B cell (primary cell): ENCODE measurements around the gene FAM219A. TPM values are rescaled to one million over a fixed set of nuclear protein-coding genes. Genes with fewer than 3 reads are reported as not detected.

Source experiments
- ATAC-seq: fragments of 200-7000 bp; cut with Tn5 transposase; one replicate; pipeline ENCODE4 v1.10.0; 2021; ENCODE audit warnings: low read depth, mild to moderate bottlenecking, moderate number of reproducible peaks, moderate library complexity
- CTCF ChIA-PET: fragments of 350-600 bp; sonication (Branson Sonifier 250); formaldehyde crosslinking; loops from one replicate; lab custom pipeline; 2021; ENCODE audit warnings: antibody characterized with exemption, inconsistent platforms; lab: Charles Lee
- POLR2A ChIA-PET: fragments of 350-600 bp; sonication (Branson Sonifier 250); formaldehyde crosslinking; loops from one replicate; lab custom pipeline; 2021; ENCODE audit warnings: antibody characterized with exemption; lab: Charles Lee
- DNase-seq: peaks from one replicate; pipeline ENCODE4 v3.0.0; 2013
- H2AFZ ChIP-seq: 2 replicates; pipeline ENCODE4 v1.6.1; 2012; ENCODE audit warnings: mild to moderate bottlenecking, low read depth, low read length; ENCODE audit not compliant: insufficient read depth, poor library complexity, severe bottlenecking
- H3K27ac ChIP-seq, 2 donors: 1 replicate in 1 of 2; 2 replicates in 1 of 2; pipeline ENCODE4 v1.5.1; 2012 to 2013; ENCODE audit warnings: low read length in 2 of 2, mild to moderate bottlenecking in 2 of 2, moderate library complexity in 1 of 2
- H3K27me3 ChIP-seq, 4 experiments: fragments of 200-600 bp in 1 of 4; sonication (generic) in 1 of 4; replicated peaks in 1 of 4; 1 replicate in 2 of 4; 2 replicates in 2 of 4; pipeline versions ENCODE4 v1.6.1 to v1.7.0; 2013 to 2016; ENCODE audit warnings: low read length in 3 of 4, mild to moderate bottlenecking in 2 of 4, mixed read lengths in 1 of 4, moderate library complexity in 1 of 4; ENCODE audit not compliant: insufficient read depth in 4 of 4, control insufficient read depth in 3 of 4; ENCODE audit errors: control extremely low read depth in 1 of 4
- H3K36me3 ChIP-seq, 2 experiments: replicated peaks in 1 of 2; 1 replicate in 1 of 2; 2 replicates in 1 of 2; pipeline versions ENCODE4 v1.6.1 to v1.7.1; 2013; ENCODE audit warnings: low read length in 1 of 2; ENCODE audit not compliant: insufficient read depth in 2 of 2, control insufficient read depth in 1 of 2; ENCODE audit errors: control extremely low read depth in 1 of 2, extremely low read depth in 1 of 2
- H3K4me1 ChIP-seq, 2 donors: fragments of 200-600 bp in 1 of 2; sonication (generic) in 1 of 2; 1 replicate in 1 of 2; 2 replicates in 1 of 2; pipeline versions ENCODE4 v1.5.1 to v1.6.1; 2013 to 2017; ENCODE audit warnings: low read length in 2 of 2; ENCODE audit not compliant: control insufficient read depth in 2 of 2, insufficient read depth in 2 of 2
- H3K4me2 ChIP-seq: replicated peaks from 2 replicates; pipeline ENCODE3; 2012; ENCODE audit warnings: mild to moderate bottlenecking, low read depth, low read length; ENCODE audit not compliant: poor library complexity, severe bottlenecking
- H3K4me3 ChIP-seq, 5 experiments: fragments of 200-600 bp in 1 of 5; sonication (generic) in 1 of 5; 1 replicate in 3 of 5; 2 replicates in 2 of 5; pipeline versions ENCODE4 v1.5.1 to v1.7.0; 2011 to 2016; ENCODE audit warnings: low read length in 4 of 5, mild to moderate bottlenecking in 4 of 5, low read depth in 2 of 5, control low read depth in 1 of 5, moderate library complexity in 1 of 5; ENCODE audit not compliant: insufficient read depth in 1 of 5; ENCODE audit errors: control extremely low read depth in 1 of 5, extremely low read depth in 1 of 5
- H3K79me2 ChIP-seq: fragments of 200-600 bp; sonication (generic); one replicate; pipeline ENCODE4 v1.6.0; 2016; ENCODE audit warnings: low read length; ENCODE audit not compliant: control insufficient read depth, insufficient read depth
- H3K9ac ChIP-seq: fragments of 200-600 bp; sonication (generic); 2 replicates; pipeline ENCODE4 v1.6.1; 2017; ENCODE audit warnings: mild to moderate bottlenecking, low read length, moderate library complexity
- H3K9me3 ChIP-seq, 3 donors: one replicate each; pipeline versions ENCODE4 v1.6.1 to v1.7.1; 2013; ENCODE audit warnings: low read length in 2 of 3; ENCODE audit not compliant: control insufficient read depth in 2 of 3, insufficient read depth in 1 of 3; ENCODE audit errors: control extremely low read depth in 1 of 3
- H4K20me1 ChIP-seq: 2 replicates; pipeline ENCODE4 v1.6.0; 2012; ENCODE audit warnings: mild to moderate bottlenecking, low read length; ENCODE audit not compliant: insufficient read depth, control insufficient read depth, poor library complexity, severe bottlenecking
- H3K27ac Mint-ChIP-seq: one replicate; pipeline ENCODE4 v1.8.0; 2021; ENCODE audit warnings: mixed read lengths
- H3K27me3 Mint-ChIP-seq: one replicate; pipeline ENCODE4 v1.8.0; 2021; ENCODE audit warnings: mixed read lengths
- H3K4me1 Mint-ChIP-seq: one replicate; pipeline ENCODE4 v1.8.0; 2021; ENCODE audit warnings: mixed read lengths
- H3K4me3 Mint-ChIP-seq: one replicate; pipeline ENCODE4 v1.8.0; 2021; ENCODE audit warnings: mixed read lengths
- H3K9me3 Mint-ChIP-seq: one replicate; pipeline ENCODE4 v1.8.0; 2022; ENCODE audit warnings: mixed read lengths; ENCODE audit not compliant: insufficient read depth
- CTCF ChIP-seq: fragments of 200-600 bp; IDR thresholded peaks from one replicate; pipeline ENCODE4 v1.8.0; 2022; ENCODE audit warnings: antibody characterized with exemption, mild to moderate bottlenecking
- EZH2 ChIP-seq: IDR thresholded peaks from 2 replicates; pipeline ENCODE4 v1.6.1; 2012; ENCODE audit warnings: borderline replicate concordance, low read depth, mild to moderate bottlenecking, moderate library complexity, low read length; ENCODE audit not compliant: insufficient read depth, poor library complexity, severe bottlenecking
- WGBS: methylation state at CpG from one replicate; pipeline ENCODE4 v1.1.5; 2013; ENCODE audit warnings: missing lambda C conversion rate; ENCODE audit not compliant: insufficient coverage; 5-methylcytosine and 5-hydroxymethylcytosine counted together
- intact Hi-C: fragments of 100-400 bp; cut with micrococcal nuclease; formaldehyde crosslinking; loops from one replicate; pipeline ENCODE4 v1.10.0; 2022
- polyA plus RNA-seq: library from polyadenylated mRNA; depleted of rRNA; stranded (reverse); fragments of >200 nt; gene quantifications from 2 replicates; pipeline ENCODE4 v1.2.3, GENCODE V29; 2012
- total RNA-seq, 2 donors: library from RNA; stranded (reverse); fragments of 120-200 nt in 1 of 2; gene quantifications; 1 replicate in 1 of 2; 2 replicates in 1 of 2; pipeline versions ENCODE4 v1.2.3 to v1.2.4, GENCODE V29; 2013 to 2022

Gene FAM219A
- total and polyA plus RNA-seq, 2 donors (not counting 1 experiment from before 2014, with no cell fraction given), result 12.9 to 17.3 TPM

GRCh38 chr9:34431667-34432066 lies 26.7 kb downstream of the FAM219A start:
- no peak for DNase-seq
- Mint-ChIP-seq H3K27ac (no peak overlapping the region), H3K27me3 (no peaks in the 10 kb centered on the region), H3K4me1 (no peaks in the 10 kb centered on the region), H3K9me3 (no peaks in the 10 kb centered on the region), H3K4me3 (no peak overlapping the region)
- Histone ChIP-seq H2AFZ (no peak overlapping the region), H3K27me3 (no peaks in the 10 kb centered on the region), H3K9me3 (no peaks in the 10 kb centered on the region), H3K27ac (no peak overlapping the region), H4K20me1 (no peaks in the 10 kb centered on the region), H3K4me1 (no peaks in the 10 kb centered on the region), H3K79me2 (no peaks in the 10 kb centered on the region), H3K9ac (no peak overlapping the region), H3K4me3 (no peak overlapping the region), H3K4me2 (no peak overlapping the region), H3K36me3 (no peaks in the 10 kb centered on the region)
- TF ChIP-seq CTCF (no peak), EZH2 (no peak)
- ChIA-PET CTCF (interaction anchor here (0.8 to 2.6 kb wide), 5 partner anchors 28 to 203 kb away, joined by 3 to 16 read pairs (median 6); no protein-coding TSS in a partner anchor), POLR2A (no interaction called here)
- 100% methylated on average over 1 of the region's 2 CpGs for WGBS
- intact Hi-C loops, result no loop called here
- ATAC-seq, result no peak

- Mint-ChIP-seq H3K9me3 (no peaks in the 10 kb centered on the region), H3K27me3 (no peaks in the 10 kb centered on the region), H3K4me1 (no peaks in the 10 kb centered on the region), H3K27ac (no peak overlapping the region), H3K4me3 (no peak overlapping the region)
- no peaks in the 10 kb centered on the region for H3K27me3 ChIP-seq
- CTCF ChIA-PET, result interaction anchor here (0.8 to 2.6 kb wide), 4 partner anchors 13 to 203 kb away, joined by 3 to 16 read pairs (median 5); no protein-coding TSS in a partner anchor
- POLR2A ChIA-PET, result no interaction called here
- intact Hi-C loops, result no loop called here
- no peak overlapping the region for H2AFZ ChIP-seq
- DNase-seq (no peak), ATAC-seq (no peak)
- no peaks in the 10 kb centered on the region for H4K20me1 ChIP-seq
- no peak overlapping the region for H3K9ac ChIP-seq
- no peaks in the 10 kb centered on the region for H3K4me1 ChIP-seq
- H3K36me3 ChIP-seq, result no peaks in the 10 kb centered on the region
- no peaks in the 10 kb centered on the region for H3K79me2 ChIP-seq
- H3K4me2 ChIP-seq, result no peak overlapping the region
- H3K27ac ChIP-seq, result no peak overlapping the region
- TF ChIP-seq EZH2 (no peak), CTCF (no peak)
- WGBS, result 74% methylated on average over 4 of the region's 4 CpGs
- no peak overlapping the region for H3K4me3 ChIP-seq
- H3K9me3 ChIP-seq, result no peaks in the 10 kb centered on the region
Observed at GRCh38 chr9:34430843-34431437, 27.4 kb downstream of the FAM219A start.
